Upper lobe of left lung (tissue), 6 donors: ENCODE results near the gene FAM193B. TPM values are rescaled to one million over a fixed set of nuclear protein-coding genes. Genes with fewer than 3 reads are reported as not detected.

ENCODE experiments used
- ATAC-seq, 2 donors: fragments of 200-7000 bp; cut with Tn5 transposase; one replicate each; pipeline ENCODE4 v1.9.1; 2022; ENCODE audit warnings: mild to moderate bottlenecking in 2 of 2, moderate library complexity in 2 of 2; ENCODE audit not compliant: low FRiP score in 2 of 2
- DNase-seq, 2 donors: peaks; one replicate each; pipeline ENCODE4 v3.0.0-alpha.2; 2019 to 2020
- H3K27ac ChIP-seq, 4 donors: fragments of 200-600 bp; sonication (generic); one replicate each; pipeline ENCODE4 v1.5.1; 2016 to 2019
- H3K27me3 ChIP-seq, 4 donors: fragments of 200-600 bp; sonication (generic); one replicate each; pipeline ENCODE4 v1.5.1; 2017 to 2019
- H3K36me3 ChIP-seq, 4 donors: fragments of 200-600 bp; sonication (generic); one replicate each; pipeline ENCODE4 v1.5.1; 2016 to 2019
- H3K4me1 ChIP-seq, 4 donors: fragments of 200-600 bp; sonication (generic); one replicate each; pipeline ENCODE4 v1.5.1; 2018 to 2019
- H3K4me3 ChIP-seq, 4 donors: fragments of 200-600 bp; sonication (generic); one replicate each; pipeline ENCODE4 v1.5.1; 2017 to 2019; ENCODE audit warnings: mild to moderate bottlenecking in 2 of 4, moderate library complexity in 1 of 4
- H3K9me3 ChIP-seq, 4 donors: fragments of 200-600 bp; sonication (generic); one replicate each; pipeline ENCODE4 v1.5.1; 2018 to 2019
- EP300 ChIP-seq, 4 donors: sonication (generic); formaldehyde crosslinking; IDR thresholded peaks; one replicate each; pipeline ENCODE4 v1.5.1; 2017; ENCODE audit warnings: antibody characterized with exemption in 4 of 4, control low read depth in 2 of 4
- POLR2A ChIP-seq, 4 donors: fragments of 450-650 bp; IDR thresholded peaks; one replicate each; pipeline ENCODE4 v1.5.1; 2016 to 2017; ENCODE audit warnings: antibody characterized with exemption in 4 of 4, mild to moderate bottlenecking in 2 of 4
- POLR2AphosphoS5 ChIP-seq, 2 donors: sonication (generic); formaldehyde crosslinking; IDR thresholded peaks; one replicate each; pipeline ENCODE4 v1.5.1; 2017; ENCODE audit warnings: antibody characterized with exemption in 2 of 2
- WGBS, 2 donors: methylation state at CpG; one replicate each; pipeline ENCODE4 v1.1.5; 2017 to 2018; 5-methylcytosine and 5-hydroxymethylcytosine counted together
- total RNA-seq, 6 donors: library from RNA; depleted of rRNA in 4 of 6; stranded (reverse); fragments of >200 nt in 4 of 6; gene quantifications; one replicate each; pipeline versions ENCODE4 v1.1.0 to v1.2.1, GENCODE V29; 2016 to 2021
- TF ChIP-seq, protein P1 (sequence below), 6 experiments: fragments of 450-650 bp in 4 of 6; fragments of 200-600 bp in 2 of 6; sonication (generic) in 2 of 6; IDR thresholded peaks; one replicate each; pipeline ENCODE4 v1.5.1; 2016 to 2019; ENCODE audit warnings: antibody characterized with exemption in 6 of 6
- donor health status: DM: no; HTN: no; CAD: no; lungs with moderate emphysema.
- donor health status: DM: no; HTN: yes; CAD: no; lungs with severe emphysema.

The FAM193B gene
- total RNA-seq = 100 to 1,000 TPM in 2 of 6 donors, 10 to 100 TPM in 4; 45.1 to 421 (median 91.4) TPM

DNA sequence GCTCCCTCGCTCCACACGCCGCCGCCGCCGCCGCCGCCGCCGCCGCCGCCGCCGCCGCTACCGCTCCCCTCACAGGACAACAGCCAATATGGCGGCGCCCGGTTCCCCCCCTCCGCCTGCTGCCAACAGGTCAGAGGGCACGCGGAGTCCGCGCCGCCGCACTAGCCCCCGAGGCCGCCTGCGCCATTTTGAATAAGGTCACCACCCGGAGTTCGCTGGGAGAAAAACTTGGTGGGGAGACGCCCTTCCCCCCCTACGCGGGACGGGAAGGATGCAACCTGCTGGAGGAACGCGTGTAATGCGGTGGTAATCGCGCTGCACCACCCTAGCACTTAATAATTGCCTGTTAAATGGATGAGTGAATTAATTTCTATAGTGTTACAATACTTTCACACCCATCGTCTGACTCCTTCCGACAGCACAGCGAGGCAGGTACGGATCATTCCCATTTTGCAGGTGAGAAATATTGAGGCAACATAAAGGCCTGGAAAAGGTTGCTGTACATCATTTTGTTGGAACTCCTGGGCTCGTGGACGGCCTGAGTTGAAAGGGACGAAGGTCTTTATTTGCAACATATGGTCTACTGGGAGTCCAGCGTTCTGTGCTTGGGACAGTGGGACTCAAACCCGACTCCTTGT is at the start of gene FAM193B:
FAM193B (minus strand) TSS at position 90 of the 638 bp plus-strand sequence. CDS start 105 bp downstream, outside the sequence.
- Histone ChIP-seq H3K4me3 (peak within 1 kb of the TSS; percentile 76 to 100 (median 98)), H3K27me3 (no peaks in the 10 kb centered on the region), H3K36me3 (peaks cover 0 to 17% (median 2%) of the 10 kb centered on the region in 4 donors), H3K9me3 (no peaks in the 10 kb centered on the region), H3K4me1 (peaks cover 13 to 31% (median 24%) of the 10 kb centered on the region in 4 donors), H3K27ac (peak within 1 kb of the TSS; percentile 75 to 90 (median 84))
- WGBS, 2 donors = 15 to 24% methylated on average over 18 to 31 of the region's 49 CpGs
- DNase-seq (peak; percentile 95 to 99), ATAC-seq (peak; percentile 95 to 98)
- TF ChIP-seq POLR2AphosphoS5 (IDR thresholded peaks at IDR 0.05) (peak; percentile 62 to 65), POLR2A (IDR thresholded peaks at IDR 0.05) (peak in 1 of 4 donors; percentile 44), EP300 (IDR thresholded peaks at IDR 0.05) (no peak)
- TF ChIP-seq, protein P1, sequence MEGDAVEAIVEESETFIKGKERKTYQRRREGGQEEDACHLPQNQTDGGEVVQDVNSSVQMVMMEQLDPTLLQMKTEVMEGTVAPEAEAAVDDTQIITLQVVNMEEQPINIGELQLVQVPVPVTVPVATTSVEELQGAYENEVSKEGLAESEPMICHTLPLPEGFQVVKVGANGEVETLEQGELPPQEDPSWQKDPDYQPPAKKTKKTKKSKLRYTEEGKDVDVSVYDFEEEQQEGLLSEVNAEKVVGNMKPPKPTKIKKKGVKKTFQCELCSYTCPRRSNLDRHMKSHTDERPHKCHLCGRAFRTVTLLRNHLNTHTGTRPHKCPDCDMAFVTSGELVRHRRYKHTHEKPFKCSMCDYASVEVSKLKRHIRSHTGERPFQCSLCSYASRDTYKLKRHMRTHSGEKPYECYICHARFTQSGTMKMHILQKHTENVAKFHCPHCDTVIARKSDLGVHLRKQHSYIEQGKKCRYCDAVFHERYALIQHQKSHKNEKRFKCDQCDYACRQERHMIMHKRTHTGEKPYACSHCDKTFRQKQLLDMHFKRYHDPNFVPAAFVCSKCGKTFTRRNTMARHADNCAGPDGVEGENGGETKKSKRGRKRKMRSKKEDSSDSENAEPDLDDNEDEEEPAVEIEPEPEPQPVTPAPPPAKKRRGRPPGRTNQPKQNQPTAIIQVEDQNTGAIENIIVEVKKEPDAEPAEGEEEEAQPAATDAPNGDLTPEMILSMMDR (IDR thresholded peaks at IDR 0.05) = peak in 4 of 6 experiments; percentile 25 to 65 (median 32)

DNA sequence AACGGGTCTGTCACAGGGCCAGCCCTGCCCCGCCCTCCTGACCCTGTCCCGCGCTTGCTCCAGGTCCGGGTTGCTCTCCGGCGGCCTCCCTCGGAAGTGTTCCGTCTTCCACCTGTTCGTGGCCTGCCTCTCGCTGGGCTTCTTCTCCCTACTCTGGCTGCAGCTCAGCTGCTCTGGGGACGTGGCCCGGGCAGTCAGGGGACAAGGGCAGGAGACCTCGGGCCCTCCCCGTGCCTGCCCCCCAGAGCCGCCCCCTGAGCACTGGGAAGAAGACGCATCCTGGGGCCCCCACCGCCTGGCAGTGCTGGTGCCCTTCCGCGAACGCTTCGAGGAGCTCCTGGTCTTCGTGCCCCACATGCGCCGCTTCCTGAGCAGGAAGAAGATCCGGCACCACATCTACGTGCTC is 49.8 kb upstream of the FAM193B start:
- no peak overlapping the region for H3K27ac ChIP-seq
- peaks cover 15 to 20% (median 17%) of the 10 kb centered on the region in 4 donors for H3K4me1 ChIP-seq
- ATAC-seq (no peak), DNase-seq (peak in 1 of 2 donors; percentile 69)
- no peaks in the 10 kb centered on the region for H3K9me3 ChIP-seq
- H3K36me3 ChIP-seq = peaks cover 0 to 15% (median 3%) of the 10 kb centered on the region in 4 donors
- 94% methylated on average over 17 to 27 of the region's 27 CpGs for WGBS, 2 donors
- H3K27me3 ChIP-seq = no peaks in the 10 kb centered on the region
- no peak for TF ChIP-seq EP300 (IDR thresholded peaks at IDR 0.05)
- no peak for TF ChIP-seq POLR2A (IDR thresholded peaks at IDR 0.05)
- TF ChIP-seq, protein P1 (IDR thresholded peaks at IDR 0.05) = no peak
- no peak for TF ChIP-seq POLR2AphosphoS5 (IDR thresholded peaks at IDR 0.05)
- H3K4me3 ChIP-seq = no peak overlapping the region

- 77 to 80% methylated on average over 8 of the region's 8 CpGs for WGBS, 2 donors
- Histone ChIP-seq H3K9me3 (no peaks in the 10 kb centered on the region), H3K27me3 (no peaks in the 10 kb centered on the region), H3K36me3 (peaks cover 0 to 15% (median 3%) of the 10 kb centered on the region in 4 donors), H3K4me3 (no peak overlapping the region), H3K27ac (no peak overlapping the region), H3K4me1 (peaks cover 15 to 25% (median 22%) of the 10 kb centered on the region in 4 donors)
- ATAC-seq = no peak
- no peak for DNase-seq
- no peak for TF ChIP-seq EP300 (IDR thresholded peaks at IDR 0.05)
- TF ChIP-seq, protein P1 (IDR thresholded peaks at IDR 0.05) = no peak
- TF ChIP-seq POLR2AphosphoS5 (IDR thresholded peaks at IDR 0.05) = no peak
- no peak for TF ChIP-seq POLR2A (IDR thresholded peaks at IDR 0.05)
These were observed 49.3 kb upstream of the FAM193B start for GRCh38 chr5:177603631-177604030.

GRCh38 chr5:177602458-177602830 is 48.1 kb upstream of the FAM193B start:
- Histone ChIP-seq H3K36me3 (peaks cover 0 to 15% (median 3%) of the 10 kb centered on the region in 4 donors), H3K4me1 (peaks cover 12 to 25% (median 22%) of the 10 kb centered on the region in 4 donors), H3K4me3 (no peak overlapping the region), H3K27me3 (no peaks in the 10 kb centered on the region), H3K27ac (no peak overlapping the region), H3K9me3 (no peaks in the 10 kb centered on the region)
- TF ChIP-seq POLR2A (IDR thresholded peaks at IDR 0.05) (no peak), POLR2AphosphoS5 (IDR thresholded peaks at IDR 0.05) (no peak), EP300 (IDR thresholded peaks at IDR 0.05) (no peak)
- TF ChIP-seq, protein P1 (IDR thresholded peaks at IDR 0.05) = no peak
- ATAC-seq = no peak
- 90 to 94% methylated on average over 4 of the region's 4 CpGs for WGBS, 2 donors
- DNase-seq = no peak
